WTC11 (cell line): ENCODE results near the gene PLEK. TPM values are rescaled to one million over a fixed set of nuclear protein-coding genes. Genes with fewer than 3 reads are reported as not detected.

Experiments used
- ATAC-seq: fragments of 200-7000 bp; cut with Tn5 transposase; 2 replicates; pipeline ENCODE4 v1.10.0; 2021; ENCODE audit warnings: mild to moderate bottlenecking, moderate library complexity
- CTCF ChIA-PET: fragments of 300-600 bp; sonication (Branson Sonifier 250); formaldehyde crosslinking; loops from one replicate; lab custom pipeline; 2021; ENCODE audit warnings: antibody characterized with exemption; lab: Charles Lee
- POLR2A ChIA-PET: fragments of 350-600 bp; sonication (Branson Sonifier 250); formaldehyde crosslinking; loops from one replicate; lab custom pipeline; 2021; ENCODE audit warnings: antibody characterized with exemption; lab: Charles Lee
- DNase-seq: peaks from one replicate; pipeline ENCODE4 v3.0.0; 2021; ENCODE audit warnings: low spot score
- H3K27ac Mint-ChIP-seq: 2 replicates; pipeline ENCODE4 v1.8.0; 2021; ENCODE audit warnings: mixed read lengths
- H3K27me3 Mint-ChIP-seq: 2 replicates; pipeline ENCODE4 v1.8.0; 2021; ENCODE audit warnings: low read depth, mild to moderate bottlenecking, moderate library complexity, mixed read lengths
- H3K36me3 Mint-ChIP-seq: 2 replicates; pipeline ENCODE4 v1.8.0; 2021; ENCODE audit warnings: mixed read lengths
- H3K4me1 Mint-ChIP-seq: 2 replicates; pipeline ENCODE4 v1.8.0; 2022; ENCODE audit warnings: mixed read lengths
- H3K4me3 Mint-ChIP-seq: 2 replicates; pipeline ENCODE4 v1.8.0; 2021; ENCODE audit warnings: mild to moderate bottlenecking, moderate library complexity, mixed read lengths
- H3K9me3 Mint-ChIP-seq: 2 replicates; pipeline ENCODE4 v1.8.0; 2021; ENCODE audit warnings: mixed read lengths
- EMX1 ChIP-seq: fragments of 250-450 bp; sonication (Bioruptor Pico); IDR thresholded peaks from 2 replicates; pipeline ENCODE4 v1.8.0; 2021; ENCODE audit warnings: mild to moderate bottlenecking
- HMGA2 ChIP-seq: fragments of 250-450 bp; sonication (Bioruptor Pico); IDR thresholded peaks from 2 replicates; pipeline ENCODE4 v1.4.0; 2021; ENCODE audit warnings: mild to moderate bottlenecking, moderate library complexity
- RORB ChIP-seq: fragments of 250-450 bp; sonication (Bioruptor Pico); IDR thresholded peaks from 2 replicates; pipeline ENCODE4 v1.9.0; 2021; ENCODE audit warnings: mild to moderate bottlenecking
- SMAD3 ChIP-seq: sonication (generic); formaldehyde crosslinking; IDR thresholded peaks from 2 replicates; pipeline ENCODE4 v1.8.0; 2022; ENCODE audit warnings: missing genetic modification reagents, mild to moderate bottlenecking, borderline replicate concordance
- TP53 ChIP-seq: sonication (generic); formaldehyde crosslinking; IDR thresholded peaks from 2 replicates; pipeline ENCODE4 v1.8.1; 2023; ENCODE audit warnings: mild to moderate bottlenecking, missing genetic modification reagents
- ZNF219 ChIP-seq: sonication (generic); formaldehyde crosslinking; IDR thresholded peaks from 2 replicates; pipeline ENCODE4 v1.8.0; 2023; ENCODE audit warnings: missing genetic modification reagents, mild to moderate bottlenecking, borderline replicate concordance
- total RNA-seq: library from RNA; stranded (reverse); gene quantifications from 3 replicates; pipeline ENCODE4 v1.2.3, GENCODE V29; 2021
- TF ChIP-seq, protein P1 (sequence below): sonication (generic); formaldehyde crosslinking; IDR thresholded peaks from 2 replicates; pipeline ENCODE4 v1.8.1; 2022; ENCODE audit warnings: low read depth, mild to moderate bottlenecking, moderate library complexity, missing genetic modification reagents, borderline replicate concordance
- TF ChIP-seq, protein P2 (sequence below): fragments of 250-450 bp; sonication (Bioruptor Pico); IDR thresholded peaks from 2 replicates; pipeline ENCODE4 v1.8.0; 2021; ENCODE audit warnings: mild to moderate bottlenecking
- TF ChIP-seq, protein P3 (sequence below): sonication (generic); formaldehyde crosslinking; IDR thresholded peaks from 2 replicates; pipeline ENCODE4 v1.8.1; 2023; ENCODE audit warnings: mild to moderate bottlenecking, missing genetic modification reagents, borderline replicate concordance
- TF ChIP-seq, protein P4 (sequence below): fragments of 250-450 bp; sonication (Bioruptor Pico); IDR thresholded peaks from 2 replicates; pipeline ENCODE4 v1.9.0; 2021; ENCODE audit warnings: mild to moderate bottlenecking, borderline replicate concordance
- TF ChIP-seq, protein P5 (sequence below): sonication (generic); formaldehyde crosslinking; IDR thresholded peaks from 2 replicates; pipeline ENCODE4 v1.8.1; 2023; ENCODE audit warnings: mild to moderate bottlenecking, moderate library complexity, missing genetic modification reagents
- TF ChIP-seq, protein P6 (sequence below): sonication (generic); formaldehyde crosslinking; IDR thresholded peaks from 2 replicates; pipeline ENCODE4 v1.8.0; 2023; ENCODE audit warnings: mild to moderate bottlenecking, missing genetic modification reagents
- TF ChIP-seq, protein P7 (sequence below): sonication (generic); formaldehyde crosslinking; conservative IDR thresholded peaks from 2 replicates; pipeline ENCODE4 v1.8.1; 2022; ENCODE audit warnings: mild to moderate bottlenecking, missing genetic modification reagents
- TF ChIP-seq, protein P8 (sequence below): sonication (generic); formaldehyde crosslinking; IDR thresholded peaks from 2 replicates; pipeline ENCODE4 v1.8.0; 2023; ENCODE audit warnings: missing genetic modification reagents
- TF ChIP-seq, protein P9 (sequence below): sonication (generic); formaldehyde crosslinking; IDR thresholded peaks from 2 replicates; pipeline ENCODE4 v1.8.1; 2022; ENCODE audit warnings: missing genetic modification reagents, borderline replicate concordance
- TF ChIP-seq, protein P10 (sequence below): sonication (generic); formaldehyde crosslinking; IDR thresholded peaks from 2 replicates; pipeline ENCODE4 v1.8.0; 2022; ENCODE audit warnings: mild to moderate bottlenecking, missing genetic modification reagents

Gene PLEK
- total RNA-seq, 1 experiment from 2014 or later: 0.26 TPM

DNA sequence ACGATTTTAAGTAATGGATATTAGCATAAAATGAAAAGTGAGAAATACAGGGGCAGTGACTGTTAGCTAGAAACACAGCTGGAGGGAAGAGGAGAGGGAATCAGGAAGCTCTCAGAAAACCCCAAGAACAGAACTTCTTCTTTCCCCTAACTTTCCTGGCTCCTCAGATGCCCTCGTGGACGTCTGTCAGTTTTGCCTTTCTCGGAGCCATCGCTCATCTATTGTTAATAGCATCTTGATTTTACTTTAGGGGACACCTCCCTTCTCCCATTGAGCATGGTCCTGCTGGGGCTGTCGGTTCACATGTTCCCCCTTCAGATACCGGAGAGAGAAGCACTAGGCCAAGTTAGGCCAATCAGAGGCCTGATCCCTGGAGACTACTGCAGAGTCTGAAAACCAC is 2.3 kb upstream of the PLEK start:
- no peak overlapping the region for H3K4me3 Mint-ChIP-seq
- H3K27ac Mint-ChIP-seq: no peak overlapping the region
- H3K36me3 Mint-ChIP-seq: no peaks in the 10 kb centered on the region
- peaks cover 6% of the 10 kb centered on the region for H3K9me3 Mint-ChIP-seq
- DNase-seq (no peak), ATAC-seq (no peak)
- peaks cover 8% of the 10 kb centered on the region for H3K4me1 Mint-ChIP-seq
- CTCF ChIA-PET: interaction anchor here (0.7 kb wide), 1 partner anchor 79 kb away, joined by 4 read pairs; no protein-coding TSS in a partner anchor
- H3K27me3 Mint-ChIP-seq: peaks cover 29% of the 10 kb centered on the region
- POLR2A ChIA-PET: no interaction called here
- TF ChIP-seq, protein P1, sequence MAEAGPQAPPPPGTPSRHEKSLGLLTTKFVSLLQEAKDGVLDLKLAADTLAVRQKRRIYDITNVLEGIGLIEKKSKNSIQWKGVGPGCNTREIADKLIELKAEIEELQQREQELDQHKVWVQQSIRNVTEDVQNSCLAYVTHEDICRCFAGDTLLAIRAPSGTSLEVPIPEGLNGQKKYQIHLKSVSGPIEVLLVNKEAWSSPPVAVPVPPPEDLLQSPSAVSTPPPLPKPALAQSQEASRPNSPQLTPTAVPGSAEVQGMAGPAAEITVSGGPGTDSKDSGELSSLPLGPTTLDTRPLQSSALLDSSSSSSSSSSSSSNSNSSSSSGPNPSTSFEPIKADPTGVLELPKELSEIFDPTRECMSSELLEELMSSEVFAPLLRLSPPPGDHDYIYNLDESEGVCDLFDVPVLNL: no peak
- TF ChIP-seq HMGA2 (no peak), SMAD3 (CRISPR knock-in tag) (no peak), EMX1 (CRISPR knock-in tag) (no peak), TP53 (CRISPR knock-in tag) (no peak), RORB (CRISPR knock-in tag) (no peak), ZNF219 (CRISPR knock-in tag) (no peak)
- TF ChIP-seq, protein P2, sequence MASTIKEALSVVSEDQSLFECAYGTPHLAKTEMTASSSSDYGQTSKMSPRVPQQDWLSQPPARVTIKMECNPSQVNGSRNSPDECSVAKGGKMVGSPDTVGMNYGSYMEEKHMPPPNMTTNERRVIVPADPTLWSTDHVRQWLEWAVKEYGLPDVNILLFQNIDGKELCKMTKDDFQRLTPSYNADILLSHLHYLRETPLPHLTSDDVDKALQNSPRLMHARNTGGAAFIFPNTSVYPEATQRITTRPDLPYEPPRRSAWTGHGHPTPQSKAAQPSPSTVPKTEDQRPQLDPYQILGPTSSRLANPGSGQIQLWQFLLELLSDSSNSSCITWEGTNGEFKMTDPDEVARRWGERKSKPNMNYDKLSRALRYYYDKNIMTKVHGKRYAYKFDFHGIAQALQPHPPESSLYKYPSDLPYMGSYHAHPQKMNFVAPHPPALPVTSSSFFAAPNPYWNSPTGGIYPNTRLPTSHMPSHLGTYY (CRISPR knock-in tag): no peak
- TF ChIP-seq, protein P3, sequence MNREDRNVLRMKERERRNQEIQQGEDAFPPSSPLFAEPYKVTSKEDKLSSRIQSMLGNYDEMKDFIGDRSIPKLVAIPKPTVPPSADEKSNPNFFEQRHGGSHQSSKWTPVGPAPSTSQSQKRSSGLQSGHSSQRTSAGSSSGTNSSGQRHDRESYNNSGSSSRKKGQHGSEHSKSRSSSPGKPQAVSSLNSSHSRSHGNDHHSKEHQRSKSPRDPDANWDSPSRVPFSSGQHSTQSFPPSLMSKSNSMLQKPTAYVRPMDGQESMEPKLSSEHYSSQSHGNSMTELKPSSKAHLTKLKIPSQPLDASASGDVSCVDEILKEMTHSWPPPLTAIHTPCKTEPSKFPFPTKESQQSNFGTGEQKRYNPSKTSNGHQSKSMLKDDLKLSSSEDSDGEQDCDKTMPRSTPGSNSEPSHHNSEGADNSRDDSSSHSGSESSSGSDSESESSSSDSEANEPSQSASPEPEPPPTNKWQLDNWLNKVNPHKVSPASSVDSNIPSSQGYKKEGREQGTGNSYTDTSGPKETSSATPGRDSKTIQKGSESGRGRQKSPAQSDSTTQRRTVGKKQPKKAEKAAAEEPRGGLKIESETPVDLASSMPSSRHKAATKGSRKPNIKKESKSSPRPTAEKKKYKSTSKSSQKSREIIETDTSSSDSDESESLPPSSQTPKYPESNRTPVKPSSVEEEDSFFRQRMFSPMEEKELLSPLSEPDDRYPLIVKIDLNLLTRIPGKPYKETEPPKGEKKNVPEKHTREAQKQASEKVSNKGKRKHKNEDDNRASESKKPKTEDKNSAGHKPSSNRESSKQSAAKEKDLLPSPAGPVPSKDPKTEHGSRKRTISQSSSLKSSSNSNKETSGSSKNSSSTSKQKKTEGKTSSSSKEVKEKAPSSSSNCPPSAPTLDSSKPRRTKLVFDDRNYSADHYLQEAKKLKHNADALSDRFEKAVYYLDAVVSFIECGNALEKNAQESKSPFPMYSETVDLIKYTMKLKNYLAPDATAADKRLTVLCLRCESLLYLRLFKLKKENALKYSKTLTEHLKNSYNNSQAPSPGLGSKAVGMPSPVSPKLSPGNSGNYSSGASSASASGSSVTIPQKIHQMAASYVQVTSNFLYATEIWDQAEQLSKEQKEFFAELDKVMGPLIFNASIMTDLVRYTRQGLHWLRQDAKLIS: no peak
- TF ChIP-seq, protein P4, sequence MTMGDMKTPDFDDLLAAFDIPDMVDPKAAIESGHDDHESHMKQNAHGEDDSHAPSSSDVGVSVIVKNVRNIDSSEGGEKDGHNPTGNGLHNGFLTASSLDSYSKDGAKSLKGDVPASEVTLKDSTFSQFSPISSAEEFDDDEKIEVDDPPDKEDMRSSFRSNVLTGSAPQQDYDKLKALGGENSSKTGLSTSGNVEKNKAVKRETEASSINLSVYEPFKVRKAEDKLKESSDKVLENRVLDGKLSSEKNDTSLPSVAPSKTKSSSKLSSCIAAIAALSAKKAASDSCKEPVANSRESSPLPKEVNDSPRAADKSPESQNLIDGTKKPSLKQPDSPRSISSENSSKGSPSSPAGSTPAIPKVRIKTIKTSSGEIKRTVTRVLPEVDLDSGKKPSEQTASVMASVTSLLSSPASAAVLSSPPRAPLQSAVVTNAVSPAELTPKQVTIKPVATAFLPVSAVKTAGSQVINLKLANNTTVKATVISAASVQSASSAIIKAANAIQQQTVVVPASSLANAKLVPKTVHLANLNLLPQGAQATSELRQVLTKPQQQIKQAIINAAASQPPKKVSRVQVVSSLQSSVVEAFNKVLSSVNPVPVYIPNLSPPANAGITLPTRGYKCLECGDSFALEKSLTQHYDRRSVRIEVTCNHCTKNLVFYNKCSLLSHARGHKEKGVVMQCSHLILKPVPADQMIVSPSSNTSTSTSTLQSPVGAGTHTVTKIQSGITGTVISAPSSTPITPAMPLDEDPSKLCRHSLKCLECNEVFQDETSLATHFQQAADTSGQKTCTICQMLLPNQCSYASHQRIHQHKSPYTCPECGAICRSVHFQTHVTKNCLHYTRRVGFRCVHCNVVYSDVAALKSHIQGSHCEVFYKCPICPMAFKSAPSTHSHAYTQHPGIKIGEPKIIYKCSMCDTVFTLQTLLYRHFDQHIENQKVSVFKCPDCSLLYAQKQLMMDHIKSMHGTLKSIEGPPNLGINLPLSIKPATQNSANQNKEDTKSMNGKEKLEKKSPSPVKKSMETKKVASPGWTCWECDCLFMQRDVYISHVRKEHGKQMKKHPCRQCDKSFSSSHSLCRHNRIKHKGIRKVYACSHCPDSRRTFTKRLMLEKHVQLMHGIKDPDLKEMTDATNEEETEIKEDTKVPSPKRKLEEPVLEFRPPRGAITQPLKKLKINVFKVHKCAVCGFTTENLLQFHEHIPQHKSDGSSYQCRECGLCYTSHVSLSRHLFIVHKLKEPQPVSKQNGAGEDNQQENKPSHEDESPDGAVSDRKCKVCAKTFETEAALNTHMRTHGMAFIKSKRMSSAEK (CRISPR knock-in tag): no peak
- TF ChIP-seq, protein P5, sequence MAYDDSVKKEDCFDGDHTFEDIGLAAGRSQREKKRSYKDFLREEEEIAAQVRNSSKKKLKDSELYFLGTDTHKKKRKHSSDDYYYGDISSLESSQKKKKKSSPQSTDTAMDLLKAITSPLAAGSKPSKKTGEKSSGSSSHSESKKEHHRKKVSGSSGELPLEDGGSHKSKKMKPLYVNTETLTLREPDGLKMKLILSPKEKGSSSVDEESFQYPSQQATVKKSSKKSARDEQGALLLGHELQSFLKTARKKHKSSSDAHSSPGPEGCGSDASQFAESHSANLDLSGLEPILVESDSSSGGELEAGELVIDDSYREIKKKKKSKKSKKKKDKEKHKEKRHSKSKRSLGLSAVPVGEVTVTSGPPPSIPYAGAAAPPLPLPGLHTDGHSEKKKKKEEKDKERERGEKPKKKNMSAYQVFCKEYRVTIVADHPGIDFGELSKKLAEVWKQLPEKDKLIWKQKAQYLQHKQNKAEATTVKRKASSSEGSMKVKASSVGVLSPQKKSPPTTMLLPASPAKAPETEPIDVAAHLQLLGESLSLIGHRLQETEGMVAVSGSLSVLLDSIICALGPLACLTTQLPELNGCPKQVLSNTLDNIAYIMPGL: no peak
- TF ChIP-seq, protein P6, sequence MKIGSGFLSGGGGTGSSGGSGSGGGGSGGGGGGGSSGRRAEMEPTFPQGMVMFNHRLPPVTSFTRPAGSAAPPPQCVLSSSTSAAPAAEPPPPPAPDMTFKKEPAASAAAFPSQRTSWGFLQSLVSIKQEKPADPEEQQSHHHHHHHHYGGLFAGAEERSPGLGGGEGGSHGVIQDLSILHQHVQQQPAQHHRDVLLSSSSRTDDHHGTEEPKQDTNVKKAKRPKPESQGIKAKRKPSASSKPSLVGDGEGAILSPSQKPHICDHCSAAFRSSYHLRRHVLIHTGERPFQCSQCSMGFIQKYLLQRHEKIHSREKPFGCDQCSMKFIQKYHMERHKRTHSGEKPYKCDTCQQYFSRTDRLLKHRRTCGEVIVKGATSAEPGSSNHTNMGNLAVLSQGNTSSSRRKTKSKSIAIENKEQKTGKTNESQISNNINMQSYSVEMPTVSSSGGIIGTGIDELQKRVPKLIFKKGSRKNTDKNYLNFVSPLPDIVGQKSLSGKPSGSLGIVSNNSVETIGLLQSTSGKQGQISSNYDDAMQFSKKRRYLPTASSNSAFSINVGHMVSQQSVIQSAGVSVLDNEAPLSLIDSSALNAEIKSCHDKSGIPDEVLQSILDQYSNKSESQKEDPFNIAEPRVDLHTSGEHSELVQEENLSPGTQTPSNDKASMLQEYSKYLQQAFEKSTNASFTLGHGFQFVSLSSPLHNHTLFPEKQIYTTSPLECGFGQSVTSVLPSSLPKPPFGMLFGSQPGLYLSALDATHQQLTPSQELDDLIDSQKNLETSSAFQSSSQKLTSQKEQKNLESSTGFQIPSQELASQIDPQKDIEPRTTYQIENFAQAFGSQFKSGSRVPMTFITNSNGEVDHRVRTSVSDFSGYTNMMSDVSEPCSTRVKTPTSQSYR (CRISPR knock-in tag): no peak
- TF ChIP-seq, protein P7, sequence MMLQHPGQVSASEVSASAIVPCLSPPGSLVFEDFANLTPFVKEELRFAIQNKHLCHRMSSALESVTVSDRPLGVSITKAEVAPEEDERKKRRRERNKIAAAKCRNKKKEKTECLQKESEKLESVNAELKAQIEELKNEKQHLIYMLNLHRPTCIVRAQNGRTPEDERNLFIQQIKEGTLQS (CRISPR knock-in tag): no peak
- TF ChIP-seq, protein P8, sequence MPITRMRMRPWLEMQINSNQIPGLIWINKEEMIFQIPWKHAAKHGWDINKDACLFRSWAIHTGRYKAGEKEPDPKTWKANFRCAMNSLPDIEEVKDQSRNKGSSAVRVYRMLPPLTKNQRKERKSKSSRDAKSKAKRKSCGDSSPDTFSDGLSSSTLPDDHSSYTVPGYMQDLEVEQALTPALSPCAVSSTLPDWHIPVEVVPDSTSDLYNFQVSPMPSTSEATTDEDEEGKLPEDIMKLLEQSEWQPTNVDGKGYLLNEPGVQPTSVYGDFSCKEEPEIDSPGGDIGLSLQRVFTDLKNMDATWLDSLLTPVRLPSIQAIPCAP (CRISPR knock-in tag): no peak
- TF ChIP-seq, protein P9, sequence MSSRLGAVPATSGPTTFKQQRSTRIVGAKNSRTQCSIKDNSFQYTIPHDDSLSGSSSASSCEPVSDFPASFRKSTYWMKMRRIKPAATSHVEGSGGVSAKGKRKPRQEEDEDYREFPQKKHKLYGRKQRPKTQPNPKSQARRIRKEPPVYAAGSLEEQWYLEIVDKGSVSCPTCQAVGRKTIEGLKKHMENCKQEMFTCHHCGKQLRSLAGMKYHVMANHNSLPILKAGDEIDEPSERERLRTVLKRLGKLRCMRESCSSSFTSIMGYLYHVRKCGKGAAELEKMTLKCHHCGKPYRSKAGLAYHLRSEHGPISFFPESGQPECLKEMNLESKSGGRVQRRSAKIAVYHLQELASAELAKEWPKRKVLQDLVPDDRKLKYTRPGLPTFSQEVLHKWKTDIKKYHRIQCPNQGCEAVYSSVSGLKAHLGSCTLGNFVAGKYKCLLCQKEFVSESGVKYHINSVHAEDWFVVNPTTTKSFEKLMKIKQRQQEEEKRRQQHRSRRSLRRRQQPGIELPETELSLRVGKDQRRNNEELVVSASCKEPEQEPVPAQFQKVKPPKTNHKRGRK (CRISPR knock-in tag): no peak
- TF ChIP-seq, protein P10, sequence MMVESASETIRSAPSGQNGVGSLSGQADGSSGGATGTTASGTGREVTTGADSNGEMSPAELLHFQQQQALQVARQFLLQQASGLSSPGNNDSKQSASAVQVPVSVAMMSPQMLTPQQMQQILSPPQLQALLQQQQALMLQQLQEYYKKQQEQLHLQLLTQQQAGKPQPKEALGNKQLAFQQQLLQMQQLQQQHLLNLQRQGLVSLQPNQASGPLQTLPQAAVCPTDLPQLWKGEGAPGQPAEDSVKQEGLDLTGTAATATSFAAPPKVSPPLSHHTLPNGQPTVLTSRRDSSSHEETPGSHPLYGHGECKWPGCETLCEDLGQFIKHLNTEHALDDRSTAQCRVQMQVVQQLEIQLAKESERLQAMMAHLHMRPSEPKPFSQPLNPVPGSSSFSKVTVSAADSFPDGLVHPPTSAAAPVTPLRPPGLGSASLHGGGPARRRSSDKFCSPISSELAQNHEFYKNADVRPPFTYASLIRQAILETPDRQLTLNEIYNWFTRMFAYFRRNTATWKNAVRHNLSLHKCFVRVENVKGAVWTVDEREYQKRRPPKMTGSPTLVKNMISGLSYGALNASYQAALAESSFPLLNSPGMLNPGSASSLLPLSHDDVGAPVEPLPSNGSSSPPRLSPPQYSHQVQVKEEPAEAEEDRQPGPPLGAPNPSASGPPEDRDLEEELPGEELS (CRISPR knock-in tag): no peak
